Ovary (tissue), 3 donors: ENCODE data around the gene GRB14.

ENCODE experiments used
- CTCF ChIP-seq, 3 donors: fragments of 450-650 bp in 2 of 3; fragments of 200-600 bp in 1 of 3; IDR thresholded peaks; one replicate each; pipeline versions ENCODE4 v1.5.1 to v1.8.0; 2016 to 2022; ENCODE audit warnings: antibody characterized with exemption in 3 of 3, mild to moderate bottlenecking in 1 of 3
- POLR2A ChIP-seq: fragments of 450-650 bp; IDR thresholded peaks from one replicate; pipeline ENCODE4 v1.6.1; 2017; ENCODE audit warnings: antibody characterized with exemption, mild to moderate bottlenecking, moderate library complexity
- donor health status: DM: no; HTN: no; CAD: no.

- TF ChIP-seq POLR2A (no peak), CTCF (IDR thresholded peaks at IDR 0.05) (no peak)
Measured at GRCh38 chr2:164509137-164509877, 112.0 kb downstream of the GRB14 start.
